Right lobe of liver (tissue), 6 donors: ENCODE measurements around the gene PHF21B. TPM values are rescaled to one million over a fixed set of nuclear protein-coding genes. Genes with fewer than 3 reads are reported as not detected.

ENCODE experiments used
- ATAC-seq, 4 donors: fragments of 200-7000 bp; cut with Tn5 transposase; one replicate each; pipeline ENCODE4 v1.9.1; 2020; ENCODE audit warnings: mild to moderate bottlenecking in 4 of 4, moderate library complexity in 4 of 4
- DNase-seq, 3 donors: peaks; one replicate each; pipeline ENCODE4 v3.0.0-alpha.2; 2020
- H3K27ac ChIP-seq, 3 donors: fragments of 200-600 bp; one replicate each; pipeline ENCODE4 v1.8.0; 2022
- H3K27me3 ChIP-seq, 2 donors: fragments of 200-600 bp; one replicate each; pipeline ENCODE4 v1.8.0; 2022
- H3K36me3 ChIP-seq, 4 donors: fragments of 200-600 bp; sonication (generic) in 1 of 4; one replicate each; pipeline versions ENCODE4 v1.5.1 to v1.8.0; 2017 to 2022; ENCODE audit warnings: control low read depth in 1 of 4
- H3K4me1 ChIP-seq, 4 donors: fragments of 200-600 bp; sonication (generic) in 1 of 4; one replicate each; pipeline versions ENCODE4 v1.5.1 to v1.8.0; 2017 to 2022; ENCODE audit warnings: control low read depth in 1 of 4
- H3K4me3 ChIP-seq, 3 donors: fragments of 200-600 bp; one replicate each; pipeline ENCODE4 v1.8.0; 2022
- H3K9me3 ChIP-seq, 4 donors: fragments of 200-600 bp; sonication (generic) in 1 of 4; one replicate each; pipeline versions ENCODE4 v1.5.1 to v1.8.0; 2017 to 2022; ENCODE audit warnings: control low read depth in 1 of 4
- CTCF ChIP-seq, 4 donors: fragments of 200-600 bp in 3 of 4; fragments of 450-650 bp in 1 of 4; IDR thresholded peaks; one replicate each; pipeline versions ENCODE4 v1.5.1 to v1.8.0; 2016 to 2022; ENCODE audit warnings: antibody characterized with exemption in 4 of 4, mild to moderate bottlenecking in 2 of 4
- POLR2A ChIP-seq: fragments of 450-650 bp; IDR thresholded peaks from one replicate; pipeline ENCODE4 v1.6.1; 2017; ENCODE audit warnings: antibody characterized with exemption, mild to moderate bottlenecking
- WGBS: methylation state at CpG from one replicate; pipeline ENCODE4 v1.1.6; 2018; ENCODE audit warnings: low coverage, low lambda C conversion rate; ENCODE audit not compliant: insufficient coverage; ENCODE audit errors: missing lambda C conversion rate; 5-methylcytosine and 5-hydroxymethylcytosine counted together
- intact Hi-C, 2 donors: fragments of 100-400 bp; cut with DNase I; formaldehyde crosslinking; loops; one replicate each; pipeline versions ENCODE4 v1.11.2 to v1.14.1; 2022
- total RNA-seq, 6 experiments: library from RNA; depleted of rRNA in 2 of 6; stranded (reverse); fragments of >200 nt in 2 of 6; fragmentation: NEBNext Ultra II Directional in 3 of 6; extraction: Animal tissue kit (Norgen Biotek cat#: 25700) in 3 of 6; gene quantifications; one replicate each; pipeline versions ENCODE4 v1.1.0 to v1.2.4, GENCODE V29; 2016 to 2023
- donor health status: DM: no; HTN: yes; CAD: no.
- donor health status: DM: no; HTN: no; CAD: no.
- donor health status: DM: no; HTN: no; CAD: no.
- donor health status: DM: no; HTN: yes; CAD: no.
- donor health status: DM: no; HTN: yes; CAD: no.

PHF21B gene
- total RNA-seq, 6 experiments from 2014 or later = not detected

- 59% methylated on average over 4 of the region's 6 CpGs for WGBS
Observed at GRCh38 chr22:44850946-44851345, 158.9 kb downstream of the PHF21B start.

DNA sequence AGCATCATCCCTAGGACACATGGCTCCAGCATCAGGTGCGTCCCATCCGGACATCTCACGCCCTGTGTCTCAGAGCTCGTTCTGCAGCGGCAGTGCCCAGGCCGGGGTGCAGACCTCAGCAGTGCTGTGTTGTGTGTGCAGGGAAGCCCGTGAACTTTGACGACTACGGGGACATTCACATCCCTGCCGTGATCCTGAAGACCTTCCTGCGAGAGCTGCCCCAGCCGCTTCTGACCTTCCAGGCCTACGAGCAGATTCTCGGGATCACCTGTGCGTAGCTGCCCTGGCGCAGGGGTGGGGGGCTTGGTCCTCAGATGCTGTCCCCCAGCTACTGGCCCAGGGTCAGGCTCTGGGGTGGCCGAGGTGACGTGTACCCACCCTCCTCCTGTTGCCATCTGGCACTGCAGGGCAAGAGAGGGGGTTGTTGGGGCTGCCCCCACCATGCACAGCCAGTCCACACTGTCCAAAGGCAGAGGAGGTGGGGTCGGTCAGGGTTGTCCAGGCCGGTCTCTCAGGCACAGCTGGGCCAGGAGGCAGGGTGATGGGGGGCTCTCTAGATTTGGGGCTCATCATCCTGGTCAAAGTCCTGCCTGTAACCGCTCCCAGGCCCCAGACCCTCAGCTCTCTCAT is 160.9 kb downstream of the PHF21B start:
- Histone ChIP-seq H3K4me1 (no peaks in the 10 kb centered on the region), H3K9me3 (no peaks in the 10 kb centered on the region), H3K27me3 (no peaks in the 10 kb centered on the region), H3K4me3 (no peak overlapping the region), H3K36me3 (no peaks in the 10 kb centered on the region), H3K27ac (no peak overlapping the region)
- no peak for ATAC-seq
- intact Hi-C loops = no loop called here
- 91% methylated on average over 4 of the region's 21 CpGs for whole genome bisulfite sequencing
- DNase-seq = peak in 1 of 3 donors; percentile 49
- TF ChIP-seq POLR2A (no peak), CTCF (IDR thresholded peaks at IDR 0.05) (no peak)

More at GRCh38 chr22:44850946-44851345, 158.9 kb downstream of the PHF21B start:
- Histone ChIP-seq H3K9me3 (no peaks in the 10 kb centered on the region), H3K36me3 (no peaks in the 10 kb centered on the region), H3K27ac (no peak overlapping the region), H3K4me3 (no peak overlapping the region), H3K27me3 (no peaks in the 10 kb centered on the region), H3K4me1 (no peaks in the 10 kb centered on the region)
- ATAC-seq = no peak
- TF ChIP-seq POLR2A (no peak), CTCF (IDR thresholded peaks at IDR 0.05) (no peak)
- intact Hi-C loops = no loop called here
- DNase-seq = no peak

GRCh38 chr22:44848296-44848741 is 161.5 kb downstream of the PHF21B start:
- Histone ChIP-seq H3K9me3 (no peaks in the 10 kb centered on the region), H3K27me3 (no peaks in the 10 kb centered on the region), H3K4me3 (no peak overlapping the region), H3K36me3 (no peaks in the 10 kb centered on the region), H3K4me1 (no peaks in the 10 kb centered on the region), H3K27ac (no peak overlapping the region)
- no CpG with 5 or more reads among the region's 14 CpGs for WGBS
- no peak for TF ChIP-seq POLR2A
- TF ChIP-seq CTCF (IDR thresholded peaks at IDR 0.05) = no peak
- no peak for DNase-seq
- intact Hi-C loops = no loop called here
- ATAC-seq = no peak

- Histone ChIP-seq H3K4me3 (no peak overlapping the region), H3K4me1 (no peaks in the 10 kb centered on the region), H3K27ac (no peak overlapping the region), H3K9me3 (no peaks in the 10 kb centered on the region), H3K36me3 (no peaks in the 10 kb centered on the region), H3K27me3 (no peaks in the 10 kb centered on the region)
- intact Hi-C loops = no loop called here
- 93% methylated on average over 5 of the region's 18 CpGs for WGBS
- ATAC-seq = no peak
- peak in 1 of 3 donors; percentile 35 for DNase-seq
- TF ChIP-seq POLR2A (no peak), CTCF (IDR thresholded peaks at IDR 0.05) (no peak)
Observed at GRCh38 chr22:44847892-44848291, 161.9 kb downstream of the PHF21B start.
